ENCODE measurements around the gene OR10G7. TPM values are rescaled to one million over a fixed set of nuclear protein-coding genes. Genes with fewer than 3 reads are reported as not detected.

The OR10G7 gene
- total RNA-seq, 1 donor from 2014 or later = not detected

DNA sequence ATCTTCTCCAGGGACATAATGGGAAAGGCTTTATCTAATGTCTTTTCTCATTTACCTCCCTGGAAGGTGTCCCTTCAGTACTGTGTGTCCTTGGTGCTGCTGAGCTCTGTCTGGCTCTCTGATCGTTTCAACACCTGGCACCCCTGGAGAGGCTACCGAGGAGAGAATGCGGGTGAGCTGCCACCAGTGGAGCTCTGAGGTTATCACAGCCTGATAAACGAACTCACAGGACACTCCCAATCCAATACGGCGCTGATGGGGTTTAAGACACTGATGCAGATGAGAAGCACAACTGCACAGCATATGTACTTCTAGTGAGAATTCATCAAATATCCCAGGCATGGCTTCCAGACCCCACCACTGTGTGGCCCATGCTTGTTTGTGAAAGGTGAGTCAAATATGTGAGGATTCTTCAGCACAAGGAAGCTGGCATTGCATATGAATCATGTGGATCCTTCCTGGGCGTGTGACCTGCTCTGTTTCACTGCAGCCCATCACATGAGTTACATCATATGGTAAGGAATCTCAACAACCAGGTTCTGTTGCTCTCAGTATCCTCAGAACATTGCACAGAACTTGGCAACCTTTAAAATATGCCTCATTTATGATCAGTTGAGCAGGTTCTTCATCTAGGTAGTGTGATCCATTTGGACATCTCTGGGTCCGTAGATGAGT lies 39.3 kb upstream of the OR10G7 start:
- H3K27ac Mint-ChIP-seq (ENCODE audit: unreplicated experiment) = no peak overlapping the region
- no peaks in the 10 kb centered on the region for H3K36me3 Mint-ChIP-seq (ENCODE audit: unreplicated experiment)
- no peaks in the 10 kb centered on the region for H3K27me3 Mint-ChIP-seq (ENCODE audit: unreplicated experiment)
- no peaks in the 10 kb centered on the region for H3K9me3 Mint-ChIP-seq (ENCODE audit: unreplicated experiment)
- no peaks in the 10 kb centered on the region for H3K4me1 Mint-ChIP-seq (ENCODE audit: low read depth, unreplicated experiment)
- TF ChIP-seq, protein P1, sequence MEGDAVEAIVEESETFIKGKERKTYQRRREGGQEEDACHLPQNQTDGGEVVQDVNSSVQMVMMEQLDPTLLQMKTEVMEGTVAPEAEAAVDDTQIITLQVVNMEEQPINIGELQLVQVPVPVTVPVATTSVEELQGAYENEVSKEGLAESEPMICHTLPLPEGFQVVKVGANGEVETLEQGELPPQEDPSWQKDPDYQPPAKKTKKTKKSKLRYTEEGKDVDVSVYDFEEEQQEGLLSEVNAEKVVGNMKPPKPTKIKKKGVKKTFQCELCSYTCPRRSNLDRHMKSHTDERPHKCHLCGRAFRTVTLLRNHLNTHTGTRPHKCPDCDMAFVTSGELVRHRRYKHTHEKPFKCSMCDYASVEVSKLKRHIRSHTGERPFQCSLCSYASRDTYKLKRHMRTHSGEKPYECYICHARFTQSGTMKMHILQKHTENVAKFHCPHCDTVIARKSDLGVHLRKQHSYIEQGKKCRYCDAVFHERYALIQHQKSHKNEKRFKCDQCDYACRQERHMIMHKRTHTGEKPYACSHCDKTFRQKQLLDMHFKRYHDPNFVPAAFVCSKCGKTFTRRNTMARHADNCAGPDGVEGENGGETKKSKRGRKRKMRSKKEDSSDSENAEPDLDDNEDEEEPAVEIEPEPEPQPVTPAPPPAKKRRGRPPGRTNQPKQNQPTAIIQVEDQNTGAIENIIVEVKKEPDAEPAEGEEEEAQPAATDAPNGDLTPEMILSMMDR (IDR thresholded peaks at IDR 0.05; ENCODE audit: partially characterized antibody, unreplicated experiment) = no peak
- H3K4me3 Mint-ChIP-seq (ENCODE audit: unreplicated experiment) = no peak overlapping the region
- no peak for DNase-seq

GRCh38 chr11:124079631-124080326 lies 38.7 kb upstream of the OR10G7 start:
- no peak overlapping the region for H3K27ac Mint-ChIP-seq (ENCODE audit: unreplicated experiment)
- TF ChIP-seq, protein P1 (IDR thresholded peaks at IDR 0.05; ENCODE audit: partially characterized antibody, unreplicated experiment) = no peak
- DNase-seq = no peak
- H3K4me3 Mint-ChIP-seq (ENCODE audit: unreplicated experiment) = no peak overlapping the region
- H3K4me1 Mint-ChIP-seq (ENCODE audit: low read depth, unreplicated experiment) = no peaks in the 10 kb centered on the region
- H3K9me3 Mint-ChIP-seq (ENCODE audit: unreplicated experiment) = no peaks in the 10 kb centered on the region
- no peaks in the 10 kb centered on the region for H3K36me3 Mint-ChIP-seq (ENCODE audit: unreplicated experiment)
- no peaks in the 10 kb centered on the region for H3K27me3 Mint-ChIP-seq (ENCODE audit: unreplicated experiment)

DNA sequence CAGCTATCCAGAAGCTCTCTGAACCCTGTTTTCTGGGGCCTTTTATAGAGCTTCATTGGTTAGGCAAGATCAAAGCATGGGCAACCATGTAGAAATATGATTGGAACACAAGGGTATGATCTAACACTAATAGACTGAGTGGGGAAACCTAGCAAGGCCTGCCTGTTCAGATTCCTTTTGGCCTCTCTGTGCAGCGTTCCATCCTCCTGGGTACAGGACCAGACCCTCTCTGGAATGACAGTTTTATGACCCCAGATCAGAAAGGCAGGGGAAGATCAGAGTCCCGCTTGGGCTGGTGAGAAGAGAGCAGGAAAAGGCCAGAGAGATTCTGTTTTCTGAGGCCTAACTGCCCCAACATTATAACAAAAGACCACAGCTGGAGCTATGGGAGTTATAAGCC lies 37.5 kb upstream of the OR10G7 start:
- no peak for DNase-seq
- Mint-ChIP-seq H3K4me1 (ENCODE audit: low read depth, unreplicated experiment) (no peaks in the 10 kb centered on the region), H3K9me3 (ENCODE audit: unreplicated experiment) (no peaks in the 10 kb centered on the region), H3K27me3 (ENCODE audit: unreplicated experiment) (no peaks in the 10 kb centered on the region), H3K4me3 (ENCODE audit: unreplicated experiment) (no peak overlapping the region), H3K36me3 (ENCODE audit: unreplicated experiment) (no peaks in the 10 kb centered on the region), H3K27ac (ENCODE audit: unreplicated experiment) (no peak overlapping the region)
- TF ChIP-seq, protein P1 (IDR thresholded peaks at IDR 0.05; ENCODE audit: partially characterized antibody, unreplicated experiment) = no peak

DNA sequence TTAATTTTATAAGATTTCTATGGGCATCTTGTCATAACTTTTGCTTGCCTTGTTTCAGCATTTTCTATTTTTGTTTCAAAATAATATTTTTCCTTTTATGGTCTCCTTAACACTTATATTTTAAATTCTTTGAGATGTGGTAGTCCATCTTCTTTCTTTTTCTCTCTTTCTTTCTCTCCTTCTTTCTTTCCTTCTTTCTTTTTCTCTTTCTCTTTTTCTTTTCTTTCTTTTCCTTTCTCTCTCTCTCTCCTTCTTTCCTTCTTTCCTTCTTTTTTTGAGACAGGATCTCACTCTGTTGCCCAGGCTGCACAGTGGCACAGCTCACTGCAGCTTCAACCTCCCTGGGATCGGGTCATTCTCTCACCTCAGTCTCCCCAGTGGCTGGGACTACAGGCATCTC lies 36.1 kb upstream of the OR10G7 start:
- Mint-ChIP-seq H3K4me1 (ENCODE audit: low read depth, unreplicated experiment) (no peaks in the 10 kb centered on the region), H3K4me3 (ENCODE audit: unreplicated experiment) (no peak overlapping the region), H3K9me3 (ENCODE audit: unreplicated experiment) (no peaks in the 10 kb centered on the region), H3K27me3 (ENCODE audit: unreplicated experiment) (no peaks in the 10 kb centered on the region), H3K36me3 (ENCODE audit: unreplicated experiment) (no peaks in the 10 kb centered on the region), H3K27ac (ENCODE audit: unreplicated experiment) (no peak overlapping the region)
- DNase-seq = no peak
- TF ChIP-seq, protein P1 (IDR thresholded peaks at IDR 0.05; ENCODE audit: partially characterized antibody, unreplicated experiment) = no peak

All from glutamatergic neuron (in vitro differentiated cells).